ENCODE data around the gene SHCBP1L.
"Not testable (repeated sequence)": the region's sequence is repeated elsewhere in the genome, so short reads cannot be mapped to it uniquely, and the experiment has no call there.

Gene SHCBP1L

GRCh38 chr1:182927693-182928433 is 25.1 kb downstream of the SHCBP1L start:
- TF ChIP-seq FOXP2 (optimal IDR thresholded peaks at IDR 0.05; ENCODE audit: control extremely low read depth, extremely low read length, insufficient read depth) (no peak), POLR2AphosphoS5 (IDR thresholded peaks at IDR 0.05; ENCODE audit: borderline replicate concordance, low read depth, low read length) (no peak)
- Histone ChIP-seq H3K9ac (ENCODE audit: insufficient read length) (no peak overlapping the region), H3K36me3 (ENCODE audit: insufficient read depth, low read length) (no peaks in the 10 kb centered on the region), H3K9me3 (ENCODE audit: low read depth, low read length) (no peaks in the 10 kb centered on the region), H3K4me3 (no peak overlapping the region), H3K27ac (no peak overlapping the region)
- DNase-seq (ENCODE audit: low read depth, low spot score): no peak

- Histone ChIP-seq H3K27ac (no peak overlapping the region), H3K9ac (ENCODE audit: insufficient read length) (no peak overlapping the region), H3K4me3 (no peak overlapping the region), H3K36me3 (ENCODE audit: insufficient read depth, low read length) (no peaks in the 10 kb centered on the region), H3K9me3 (ENCODE audit: low read depth, low read length) (no peaks in the 10 kb centered on the region)
- TF ChIP-seq FOXP2 (optimal IDR thresholded peaks at IDR 0.05; ENCODE audit: control extremely low read depth, extremely low read length, insufficient read depth) (no peak), POLR2AphosphoS5 (IDR thresholded peaks at IDR 0.05; ENCODE audit: borderline replicate concordance, low read depth, low read length) (no peak), EZH2 (IDR thresholded peaks at IDR 0.05) (no peak)
- DNase-seq (ENCODE audit: low read depth, low spot score): no peak
Measured at GRCh38 chr1:182925661-182926060, 27.3 kb downstream of the SHCBP1L start.

GRCh38 chr1:182917378-182917777 is 35.6 kb downstream of the SHCBP1L start:
- no peak for TF ChIP-seq POLR2AphosphoS5 (IDR thresholded peaks at IDR 0.05; ENCODE audit: borderline replicate concordance, low read depth, low read length)
- TF ChIP-seq EZH2 (IDR thresholded peaks at IDR 0.05): no peak
- TF ChIP-seq FOXP2 (optimal IDR thresholded peaks at IDR 0.05; ENCODE audit: control extremely low read depth, extremely low read length, insufficient read depth): no peak
- Histone ChIP-seq H3K27ac (no peak overlapping the region), H3K9me3 (ENCODE audit: low read depth, low read length) (0 out of 2 replicates have a peak, but pooled peaks cover 3% of the 10 kb centered on the region), H3K9ac (ENCODE audit: insufficient read length) (no peak overlapping the region), H3K4me3 (no peak overlapping the region), H3K36me3 (ENCODE audit: insufficient read depth, low read length) (no peaks in the 10 kb centered on the region)
- DNase-seq (ENCODE audit: low read depth, low spot score): no peak

- H3K36me3 ChIP-seq (ENCODE audit: insufficient read depth, low read length): no peaks in the 10 kb centered on the region
- no peak overlapping the region for H3K9ac ChIP-seq (ENCODE audit: insufficient read length)
- 0 out of 2 replicates have a peak, but pooled peaks cover 3% of the 10 kb centered on the region for H3K9me3 ChIP-seq (ENCODE audit: low read depth, low read length)
- no peak for DNase-seq (ENCODE audit: low read depth, low spot score)
- H3K4me3 ChIP-seq: no peak overlapping the region
- no peak overlapping the region for H3K27ac ChIP-seq
- no peak for TF ChIP-seq POLR2AphosphoS5 (IDR thresholded peaks at IDR 0.05; ENCODE audit: borderline replicate concordance, low read depth, low read length)
- TF ChIP-seq EZH2 (IDR thresholded peaks at IDR 0.05): no peak
- no peak for TF ChIP-seq FOXP2 (optimal IDR thresholded peaks at IDR 0.05; ENCODE audit: control extremely low read depth, extremely low read length, insufficient read depth)
Measured at GRCh38 chr1:182913401-182913800, 39.6 kb downstream of the SHCBP1L start.

GRCh38 chr1:182910143-182910542 is 42.8 kb downstream of the SHCBP1L start:
- Histone ChIP-seq H3K4me3 (no peak overlapping the region), H3K9ac (ENCODE audit: insufficient read length) (no peak overlapping the region), H3K36me3 (ENCODE audit: insufficient read depth, low read length) (no peaks in the 10 kb centered on the region), H3K9me3 (ENCODE audit: low read depth, low read length) (0 out of 2 replicates have a peak, but pooled peaks cover 3% of the 10 kb centered on the region), H3K27ac (no peak overlapping the region)
- TF ChIP-seq POLR2AphosphoS5 (IDR thresholded peaks at IDR 0.05; ENCODE audit: borderline replicate concordance, low read depth, low read length) (no peak), EZH2 (IDR thresholded peaks at IDR 0.05) (no peak), FOXP2 (optimal IDR thresholded peaks at IDR 0.05; ENCODE audit: control extremely low read depth, extremely low read length, insufficient read depth) (no peak)
- DNase-seq (ENCODE audit: low read depth, low spot score): no peak

- Histone ChIP-seq H3K27ac (no peak overlapping the region), H3K9me3 (ENCODE audit: low read depth, low read length) (0 out of 2 replicates have a peak, but pooled peaks cover 3% of the 10 kb centered on the region), H3K36me3 (ENCODE audit: insufficient read depth, low read length) (no peaks in the 10 kb centered on the region), H3K9ac (ENCODE audit: insufficient read length) (no peak overlapping the region), H3K4me3 (no peak overlapping the region)
- TF ChIP-seq FOXP2 (optimal IDR thresholded peaks at IDR 0.05; ENCODE audit: control extremely low read depth, extremely low read length, insufficient read depth) (no peak), EZH2 (IDR thresholded peaks at IDR 0.05) (no peak)
- no peak for DNase-seq (ENCODE audit: low read depth, low spot score)
Measured at GRCh38 chr1:182909578-182909977, 43.4 kb downstream of the SHCBP1L start.

- TF ChIP-seq POLR2AphosphoS5 (IDR thresholded peaks at IDR 0.05; ENCODE audit: borderline replicate concordance, low read depth, low read length) (no peak), FOXP2 (optimal IDR thresholded peaks at IDR 0.05; ENCODE audit: control extremely low read depth, extremely low read length, insufficient read depth) (no peak), EZH2 (IDR thresholded peaks at IDR 0.05) (no peak)
- no peak overlapping the region for H3K9ac ChIP-seq (ENCODE audit: insufficient read length)
- H3K4me3 ChIP-seq: no peak overlapping the region
- H3K9me3 ChIP-seq (ENCODE audit: low read depth, low read length): no peaks in the 10 kb centered on the region
- DNase-seq (ENCODE audit: low read depth, low spot score): no peak
- no peak overlapping the region for H3K27ac ChIP-seq
- H3K36me3 ChIP-seq (ENCODE audit: insufficient read depth, low read length): no peaks in the 10 kb centered on the region
Measured at GRCh38 chr1:182905321-182905720, 47.6 kb downstream of the SHCBP1L start.

GRCh38 chr1:182901946-182902345 is 51.0 kb downstream of the SHCBP1L start:
- H3K36me3 ChIP-seq (ENCODE audit: insufficient read depth, low read length); H3K9me3 ChIP-seq (ENCODE audit: low read depth, low read length); H3K9ac ChIP-seq (ENCODE audit: insufficient read length); H3K4me3 ChIP-seq; DNase-seq (ENCODE audit: low read depth, low spot score); H3K27ac ChIP-seq: not testable (repeated sequence)

- H3K27ac ChIP-seq: no peak overlapping the region
- H3K9me3 ChIP-seq (ENCODE audit: low read depth, low read length): no peaks in the 10 kb centered on the region
- no peak overlapping the region for H3K4me3 ChIP-seq
- no peak for TF ChIP-seq FOXP2 (optimal IDR thresholded peaks at IDR 0.05; ENCODE audit: control extremely low read depth, extremely low read length, insufficient read depth)
- TF ChIP-seq EZH2 (IDR thresholded peaks at IDR 0.05): no peak
- no peak for TF ChIP-seq POLR2AphosphoS5 (IDR thresholded peaks at IDR 0.05; ENCODE audit: borderline replicate concordance, low read depth, low read length)
- H3K9ac ChIP-seq (ENCODE audit: insufficient read length): no peak overlapping the region
- DNase-seq (ENCODE audit: low read depth, low spot score): no peak
- H3K36me3 ChIP-seq (ENCODE audit: insufficient read depth, low read length): no peaks in the 10 kb centered on the region
Measured at GRCh38 chr1:182897696-182898095, 55.3 kb downstream of the SHCBP1L start.
